CD4-positive, alpha-beta memory T cell (primary cell): ENCODE measurements around the gene FOXF2. TPM values are rescaled to one million over a fixed set of nuclear protein-coding genes. Genes with fewer than 3 reads are reported as not detected.

Source experiments
- CTCF ChIA-PET: fragments of 350-600 bp; sonication (Branson Sonifier 250); formaldehyde crosslinking; loops from one replicate; lab custom pipeline; 2021; ENCODE audit warnings: inconsistent platforms; ENCODE audit not compliant: partially characterized antibody; lab: Charles Lee
- POLR2A ChIA-PET: fragments of 350-600 bp; sonication (Branson Sonifier 250); formaldehyde crosslinking; loops from one replicate; lab custom pipeline; 2021; ENCODE audit not compliant: partially characterized antibody; lab: Charles Lee
- DNase-seq, 5 donors: peaks; one replicate each; pipeline versions ENCODE4 v3.0.0 to v3.0.0-alpha.2; 2020 to 2022; ENCODE audit warnings: mixed read lengths in 1 of 5
- H3K27ac ChIP-seq: one replicate; pipeline ENCODE4 v1.7.0; 2013; ENCODE audit warnings: low read depth, low read length
- H3K27me3 ChIP-seq: 2 replicates; pipeline ENCODE4 v1.7.0; 2013; ENCODE audit warnings: mild to moderate bottlenecking, low read length, moderate library complexity; ENCODE audit not compliant: insufficient read depth
- H3K36me3 ChIP-seq: 2 replicates; pipeline ENCODE4 v1.7.0; 2013; ENCODE audit warnings: mild to moderate bottlenecking, low read length, moderate library complexity; ENCODE audit not compliant: insufficient read depth
- H3K4me1 ChIP-seq: 2 replicates; pipeline ENCODE4 v1.7.0; 2013; ENCODE audit warnings: mild to moderate bottlenecking, low read length, moderate library complexity; ENCODE audit not compliant: insufficient read depth
- H3K4me3 ChIP-seq, 2 donors: one replicate each; pipeline ENCODE4 v1.7.0; 2013; ENCODE audit warnings: low read length in 2 of 2, mild to moderate bottlenecking in 1 of 2
- H3K9me3 ChIP-seq, 2 donors: one replicate each; pipeline ENCODE4 v1.7.0; 2013; ENCODE audit warnings: low read length in 2 of 2, control low read depth in 1 of 2; ENCODE audit not compliant: control insufficient read depth in 1 of 2
- H3K27ac Mint-ChIP-seq, 7 donors: one replicate each; pipeline ENCODE4 v1.8.0; 2020 to 2021; ENCODE audit warnings: mixed read lengths in 7 of 7, mild to moderate bottlenecking in 6 of 7, inconsistent platforms in 3 of 7, moderate library complexity in 3 of 7
- H3K27me3 Mint-ChIP-seq, 2 donors: one replicate each; pipeline ENCODE4 v1.8.0; 2020 to 2021; ENCODE audit warnings: mixed read lengths in 2 of 2
- H3K36me3 Mint-ChIP-seq, 2 donors: one replicate each; pipeline ENCODE4 v1.8.0; 2020 to 2021; ENCODE audit warnings: mixed read lengths in 2 of 2, inconsistent platforms in 1 of 2, mild to moderate bottlenecking in 1 of 2
- H3K4me1 Mint-ChIP-seq, 4 donors: one replicate each; pipeline ENCODE4 v1.8.0; 2020 to 2021; ENCODE audit warnings: mixed read lengths in 4 of 4, mild to moderate bottlenecking in 1 of 4
- H3K4me3 Mint-ChIP-seq, 8 donors: one replicate each; pipeline ENCODE4 v1.8.0; 2020 to 2021; ENCODE audit warnings: mixed read lengths in 8 of 8, mild to moderate bottlenecking in 7 of 8, moderate library complexity in 6 of 8, inconsistent platforms in 3 of 8
- H3K9me3 Mint-ChIP-seq, 8 donors: one replicate each; pipeline ENCODE4 v1.8.0; 2020 to 2021; ENCODE audit warnings: mixed read lengths in 8 of 8, mild to moderate bottlenecking in 5 of 8, inconsistent platforms in 3 of 8, moderate library complexity in 1 of 8
- intact Hi-C: fragments of 100-400 bp; cut with micrococcal nuclease; formaldehyde crosslinking; loops from one replicate; pipeline ENCODE4 v1.15.1; 2023
- polyA plus RNA-seq, 2 donors: library from polyadenylated mRNA; unstranded; fragments of 300-500 nt; fragmentation: Illumina TruSeq; gene quantifications; one replicate each; pipeline ENCODE4 v1.2.3, GENCODE V29; 2021
- total RNA-seq, 2 experiments: library from RNA; stranded (reverse); gene quantifications; one replicate each; pipeline ENCODE4 v1.2.3, GENCODE V29; 2021

FOXF2 gene
- total and polyA plus RNA-seq, 4 experiments from 2014 or later: not detected

GRCh38 chr6:1382331-1382882 is 7.0 kb upstream of the FOXF2 start:
- Mint-ChIP-seq H3K9me3 (peaks cover 0 to 2% (median 0%) of the 10 kb centered on the region in 8 donors), H3K4me1 (peaks cover 16 to 40% (median 33%) of the 10 kb centered on the region in 4 donors), H3K4me3 (peak overlapping the region in 6 of 8 donors; percentile 23 to 70 (median 42)), H3K27me3 (peaks cover 43 to 54% of the 10 kb centered on the region in 2 donors), H3K36me3 (no peaks in the 10 kb centered on the region), H3K27ac (no peak overlapping the region)
- CTCF ChIA-PET: interaction anchor here (1.6 kb wide), 1 partner anchor 788 kb away, joined by 4 read pairs; no protein-coding TSS in a partner anchor
- no peak overlapping the region for H3K27ac ChIP-seq
- H3K9me3 ChIP-seq: no peaks in the 10 kb centered on the region
- H3K4me1 ChIP-seq: peaks cover 38% of the 10 kb centered on the region
- no peak for DNase-seq
- no peaks in the 10 kb centered on the region for H3K36me3 ChIP-seq
- H3K27me3 ChIP-seq: peaks cover 46% of the 10 kb centered on the region
- intact Hi-C loops: loop anchor here (5.0 kb wide), 2 partner anchors 995 to 1195 kb away; no protein-coding TSS in a partner anchor
- POLR2A ChIA-PET: no interaction called here
- no peak overlapping the region for H3K4me3 ChIP-seq

GRCh38 chr6:1382883-1383728 is 6.3 kb upstream of the FOXF2 start:
- no peak overlapping the region for H3K27ac ChIP-seq
- no peak for DNase-seq
- H3K4me1 ChIP-seq: peaks cover 38% of the 10 kb centered on the region
- peaks cover 20 to 39% (median 31%) of the 10 kb centered on the region in 4 donors for H3K4me1 Mint-ChIP-seq
- no peaks in the 10 kb centered on the region for H3K36me3 ChIP-seq
- peak overlapping the region in 2 of 8 donors; percentile 6 to 38 for H3K4me3 Mint-ChIP-seq
- POLR2A ChIA-PET: no interaction called here
- H3K9me3 Mint-ChIP-seq: peaks cover 0 to 2% (median 0%) of the 10 kb centered on the region in 8 donors
- H3K27me3 ChIP-seq: peaks cover 48% of the 10 kb centered on the region
- intact Hi-C loops: loop anchor here (5.0 kb wide), 2 partner anchors 996 to 1196 kb away; no protein-coding TSS in a partner anchor
- CTCF ChIA-PET: interaction anchor here (1.0 to 1.6 kb wide), 2 partner anchors 14 to 789 kb away, joined by 3 to 4 read pairs; no protein-coding TSS in a partner anchor
- no peak overlapping the region for H3K27ac Mint-ChIP-seq
- peaks cover 43 to 53% of the 10 kb centered on the region in 2 donors for H3K27me3 Mint-ChIP-seq
- H3K36me3 Mint-ChIP-seq: no peaks in the 10 kb centered on the region
- no peaks in the 10 kb centered on the region for H3K9me3 ChIP-seq
- H3K4me3 ChIP-seq: no peak overlapping the region

GRCh38 chr6:1383729-1384548 is 5.4 kb upstream of the FOXF2 start:
- CTCF ChIA-PET: interaction anchor here (1.0 to 1.6 kb wide), 2 partner anchors 13 to 790 kb away, joined by 3 to 4 read pairs; no protein-coding TSS in a partner anchor
- Mint-ChIP-seq H3K27ac (no peak overlapping the region), H3K36me3 (no peaks in the 10 kb centered on the region), H3K27me3 (peaks cover 50 to 56% of the 10 kb centered on the region in 2 donors), H3K9me3 (peaks cover 0 to 2% (median 0%) of the 10 kb centered on the region in 8 donors), H3K4me3 (no peak overlapping the region), H3K4me1 (peaks cover 27 to 45% (median 36%) of the 10 kb centered on the region in 4 donors)
- no peaks in the 10 kb centered on the region for H3K36me3 ChIP-seq
- no peak overlapping the region for H3K4me3 ChIP-seq
- intact Hi-C loops: loop anchor here (5.0 kb wide), 2 partner anchors 997 to 1197 kb away; no protein-coding TSS in a partner anchor
- POLR2A ChIA-PET: no interaction called here
- H3K9me3 ChIP-seq: no peaks in the 10 kb centered on the region
- peaks cover 53% of the 10 kb centered on the region for H3K27me3 ChIP-seq
- no peak for DNase-seq
- peaks cover 39% of the 10 kb centered on the region for H3K4me1 ChIP-seq
- no peak overlapping the region for H3K27ac ChIP-seq

GRCh38 chr6:1384549-1385128 is 4.7 kb upstream of the FOXF2 start:
- H3K27me3 Mint-ChIP-seq: peaks cover 48 to 54% of the 10 kb centered on the region in 2 donors
- Histone ChIP-seq H3K27me3 (peaks cover 51% of the 10 kb centered on the region), H3K4me3 (no peak overlapping the region), H3K27ac (no peak overlapping the region), H3K9me3 (no peaks in the 10 kb centered on the region), H3K36me3 (no peaks in the 10 kb centered on the region), H3K4me1 (peaks cover 33% of the 10 kb centered on the region)
- H3K9me3 Mint-ChIP-seq: no peaks in the 10 kb centered on the region
- no peak overlapping the region for H3K27ac Mint-ChIP-seq
- ChIA-PET CTCF (no interaction called here), POLR2A (no interaction called here)
- intact Hi-C loops: loop anchor here (5.0 kb wide), 2 partner anchors 997 to 1197 kb away; no protein-coding TSS in a partner anchor
- H3K36me3 Mint-ChIP-seq: no peaks in the 10 kb centered on the region
- no peak for DNase-seq
- H3K4me3 Mint-ChIP-seq: peak overlapping the region in 1 of 8 donors; percentile 20
- peaks cover 25 to 42% (median 33%) of the 10 kb centered on the region in 4 donors for H3K4me1 Mint-ChIP-seq

DNA sequence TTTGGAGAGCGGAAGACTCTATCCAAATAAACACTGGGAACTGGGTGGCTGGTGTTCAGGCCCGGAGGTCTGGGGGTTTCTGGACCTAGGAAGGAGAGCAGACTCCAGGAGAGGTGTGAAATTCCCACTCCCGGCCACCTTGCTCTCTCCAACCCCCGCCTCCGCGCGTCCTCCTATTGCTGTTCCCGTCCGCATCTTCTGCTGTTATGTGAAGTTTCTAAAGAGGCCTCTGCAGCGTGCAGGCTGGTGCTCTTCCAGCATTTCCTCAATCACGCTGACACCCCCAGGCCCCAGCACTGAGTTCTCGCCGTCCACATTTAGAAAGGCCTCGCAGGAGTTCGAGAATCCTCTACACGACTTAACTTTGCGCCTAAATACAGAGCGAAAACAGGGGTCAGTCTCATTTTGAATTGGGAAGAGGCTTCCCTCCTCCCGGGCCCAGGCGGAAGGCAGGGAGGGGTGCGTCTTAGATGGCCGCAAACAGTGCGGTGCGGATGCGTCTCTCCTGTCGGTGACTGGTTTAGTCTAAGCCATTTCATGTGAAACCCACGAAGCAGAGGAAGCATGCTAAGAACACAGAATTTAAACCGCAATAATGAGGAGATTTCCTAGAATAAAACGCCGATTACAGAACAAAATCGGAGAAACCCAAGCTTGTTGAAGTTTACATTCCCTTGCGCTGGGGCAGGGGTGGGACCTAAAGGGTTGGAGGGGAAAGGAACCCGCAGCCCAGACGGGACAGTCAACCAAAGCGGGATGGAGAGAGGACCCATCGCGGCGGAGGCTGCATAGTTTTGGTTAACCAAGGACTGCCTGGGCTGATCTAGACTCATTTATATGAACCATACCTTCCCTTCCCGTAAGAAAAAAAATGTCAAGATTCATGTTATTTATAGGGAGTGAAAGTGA is 4.0 kb upstream of the FOXF2 start:
- peak overlapping the region in 2 of 7 donors; percentile 1 to 6 for H3K27ac Mint-ChIP-seq
- intact Hi-C loops: no loop called here

More for the DNA sequence above, 4.0 kb upstream of the FOXF2 start:
- Histone ChIP-seq H3K36me3 (no peaks in the 10 kb centered on the region), H3K9me3 (no peaks in the 10 kb centered on the region), H3K27ac (no peak overlapping the region), H3K4me3 (no peak overlapping the region), H3K4me1 (peaks cover 26% of the 10 kb centered on the region), H3K27me3 (peaks cover 44% of the 10 kb centered on the region)
- Mint-ChIP-seq H3K4me1 (peaks cover 22 to 38% (median 27%) of the 10 kb centered on the region in 4 donors), H3K36me3 (no peaks in the 10 kb centered on the region), H3K27me3 (peaks cover 44 to 50% of the 10 kb centered on the region in 2 donors), H3K9me3 (no peaks in the 10 kb centered on the region), H3K4me3 (peak overlapping the region in 5 of 8 donors; percentile 6 to 59 (median 40))
- no peak for DNase-seq
- POLR2A ChIA-PET: no interaction called here
- CTCF ChIA-PET: interaction anchor here (3.3 kb wide), 1 partner anchor 11 kb away, joined by 20 read pairs; no protein-coding TSS in a partner anchor
